ENCODE data around the gene VRK3.

VRK3 gene

GRCh38 chr19:50025794-50026549, 800 bp upstream of the VRK3 start, which contains the start of gene ZNF473:
TSS of gene ZNF473 (plus strand) at chr19:50026005. CDS start at chr19:50031083, 5,078 bp downstream.
- H3K4me3 ChIP-seq (replicated peaks; ENCODE audit: low read depth, low read length) = peak within 1 kb of the TSS; percentile 90
- H3K36me3 ChIP-seq (ENCODE audit: control insufficient read depth, insufficient read depth, low read length) = peaks cover 3% of the 10 kb centered on the region
- H3K27me3 ChIP-seq (replicated peaks; ENCODE audit: control insufficient read depth, insufficient read depth, low read length) = no peaks in the 10 kb centered on the region
- no peak for TF ChIP-seq CTCF (IDR thresholded peaks at IDR 0.05; ENCODE audit: insufficient read depth, low read length, poor library complexity, severe bottlenecking)
- peak; percentile 92 for DNase-seq (ENCODE audit: extremely low read depth, insufficient read length)

- Histone ChIP-seq H3K4me3 (replicated peaks; ENCODE audit: low read depth, low read length) (peak overlapping the region; percentile 90), H3K36me3 (ENCODE audit: control insufficient read depth, insufficient read depth, low read length) (peaks cover 6% of the 10 kb centered on the region), H3K27me3 (replicated peaks; ENCODE audit: control insufficient read depth, insufficient read depth, low read length) (no peaks in the 10 kb centered on the region)
- no peak for DNase-seq (ENCODE audit: extremely low read depth, insufficient read length)
- no peak for TF ChIP-seq CTCF (IDR thresholded peaks at IDR 0.05; ENCODE audit: insufficient read depth, low read length, poor library complexity, severe bottlenecking)
These were observed 502 bp downstream of the VRK3 start for GRCh38 chr19:50024719-50025021.

GRCh38 chr19:50022823-50023222, 2.3 kb downstream of the VRK3 start:
- Histone ChIP-seq H3K27me3 (replicated peaks; ENCODE audit: control insufficient read depth, insufficient read depth, low read length) (no peaks in the 10 kb centered on the region), H3K36me3 (ENCODE audit: control insufficient read depth, insufficient read depth, low read length) (peaks cover 7% of the 10 kb centered on the region), H3K4me3 (replicated peaks; ENCODE audit: low read depth, low read length) (no peak overlapping the region)
- no peak for TF ChIP-seq CTCF (IDR thresholded peaks at IDR 0.05; ENCODE audit: insufficient read depth, low read length, poor library complexity, severe bottlenecking)
- no peak for DNase-seq (ENCODE audit: extremely low read depth, insufficient read length)

- DNase-seq (ENCODE audit: extremely low read depth, insufficient read length) = no peak
- TF ChIP-seq CTCF (IDR thresholded peaks at IDR 0.05; ENCODE audit: insufficient read depth, low read length, poor library complexity, severe bottlenecking) = no peak
- Histone ChIP-seq H3K4me3 (replicated peaks; ENCODE audit: low read depth, low read length) (no peak overlapping the region), H3K27me3 (replicated peaks; ENCODE audit: control insufficient read depth, insufficient read depth, low read length) (no peaks in the 10 kb centered on the region), H3K36me3 (ENCODE audit: control insufficient read depth, insufficient read depth, low read length) (peaks cover 18% of the 10 kb centered on the region)
These were observed 4.7 kb downstream of the VRK3 start for GRCh38 chr19:50020481-50020880.

GRCh38 chr19:50016225-50016807, 8.9 kb downstream of the VRK3 start:
- H3K27me3 ChIP-seq (replicated peaks; ENCODE audit: control insufficient read depth, insufficient read depth, low read length) = no peaks in the 10 kb centered on the region
- H3K36me3 ChIP-seq (ENCODE audit: control insufficient read depth, insufficient read depth, low read length) = peaks cover 26% of the 10 kb centered on the region
- TF ChIP-seq CTCF (IDR thresholded peaks at IDR 0.05; ENCODE audit: insufficient read depth, low read length, poor library complexity, severe bottlenecking) = no peak
- no peak overlapping the region for H3K4me3 ChIP-seq (replicated peaks; ENCODE audit: low read depth, low read length)
- no peak for DNase-seq (ENCODE audit: extremely low read depth, insufficient read length)

All from GM06990 (cell line).